CD4-positive, alpha-beta T cell treated with Interferon gamma for 1 hour (primary cell): ENCODE data around the gene OAT.

Experiments
- DNase-seq: peaks from one replicate; pipeline ENCODE4 v3.0.0-alpha.2; 2020

The OAT gene

GRCh38 chr10:124349996-124350280, 68.8 kb downstream of the OAT start:
- no peak for DNase-seq

GRCh38 chr10:124349231-124349995, 69.3 kb downstream of the OAT start:
- no peak for DNase-seq

- no peak for DNase-seq
Observed at GRCh38 chr10:124348801-124349200, 69.9 kb downstream of the OAT start.

GRCh38 chr10:124347956-124348355, 70.8 kb downstream of the OAT start:
- no peak for DNase-seq
